PC-9 (cell line): ENCODE results near the gene FOXP1. TPM values are rescaled to one million over a fixed set of nuclear protein-coding genes. Genes with fewer than 3 reads are reported as not detected.

Experiments
- BruUV-seq: library from RNA; stranded (reverse); fragments of 400-500 nt; replicated peaks from 2 replicates; lab custom pipeline; 2021; lab: Mats Ljungman, UMichigan
- CTCF ChIA-PET: fragments of 300-600 bp; sonication (Branson Sonifier 250); formaldehyde crosslinking; loops from one replicate; lab custom pipeline; 2022; ENCODE audit warnings: antibody characterized with exemption; lab: Charles Lee
- POLR2A ChIA-PET: fragments of 300-600 bp; sonication (Branson Sonifier 250); formaldehyde crosslinking; loops from one replicate; lab custom pipeline; 2022; ENCODE audit warnings: antibody characterized with exemption; ENCODE audit not compliant: unreplicated experiment; lab: Charles Lee
- DNase-seq, 2 experiments: peaks; one replicate each; pipeline versions ENCODE4 v3.0.0 to v3.0.0-alpha.2; 2015 to 2022; ENCODE audit warnings: mixed read lengths in 1 of 2
- H2AFZ ChIP-seq: fragments of 200-600 bp; sonication (generic); 2 replicates; pipeline ENCODE4 v1.8.1; 2017; ENCODE audit warnings: antibody characterized with exemption
- H3F3A ChIP-seq: fragments of 200-600 bp; sonication (generic); 2 replicates; pipeline ENCODE4 v1.8.1; 2017; ENCODE audit warnings: antibody characterized with exemption, mild to moderate bottlenecking, low read depth; ENCODE audit not compliant: insufficient read depth
- H3K27ac ChIP-seq: fragments of 200-600 bp; sonication (generic); 2 replicates; pipeline ENCODE4 v1.6.1; 2016; ENCODE audit warnings: mixed run types
- H3K27me3 ChIP-seq: fragments of 200-600 bp; sonication (generic); 2 replicates; pipeline ENCODE4 v1.6.1; 2016; ENCODE audit warnings: low read depth, mixed run types; ENCODE audit not compliant: insufficient read depth
- H3K36me3 ChIP-seq: fragments of 200-600 bp; sonication (generic); 2 replicates; pipeline ENCODE4 v1.6.1; 2016; ENCODE audit warnings: low read depth, mixed run types
- H3K4me1 ChIP-seq: fragments of 200-600 bp; sonication (generic); replicated peaks from 2 replicates; pipeline ENCODE4 v1.6.1; 2016; ENCODE audit warnings: mixed run types; ENCODE audit not compliant: insufficient read depth
- H3K4me2 ChIP-seq: fragments of 200-600 bp; sonication (generic); 2 replicates; pipeline ENCODE4 v1.6.1; 2017; ENCODE audit warnings: mixed run types
- H3K4me3 ChIP-seq: fragments of 200-600 bp; sonication (generic); 2 replicates; pipeline ENCODE4 v1.6.1; 2016; ENCODE audit warnings: mixed run types
- H3K79me2 ChIP-seq: fragments of 200-600 bp; sonication (generic); 2 replicates; pipeline ENCODE4 v1.6.1; 2017; ENCODE audit warnings: low read depth, mixed run types
- H3K9me2 ChIP-seq: fragments of 200-600 bp; sonication (generic); 2 replicates; pipeline ENCODE4 v1.8.1; 2017; ENCODE audit warnings: mild to moderate bottlenecking; ENCODE audit not compliant: insufficient read depth
- H3K9me3 ChIP-seq: fragments of 200-600 bp; sonication (generic); 2 replicates; pipeline ENCODE4 v1.8.1; 2016; ENCODE audit warnings: low read depth; ENCODE audit not compliant: insufficient read depth
- H4K20me1 ChIP-seq: fragments of 200-600 bp; sonication (generic); 2 replicates; pipeline ENCODE4 v1.8.1; 2017; ENCODE audit not compliant: insufficient read depth
- CTCF ChIP-seq: fragments of 200-600 bp; sonication (generic); conservative IDR thresholded peaks from 2 replicates; pipeline ENCODE4 v1.6.1; 2017; ENCODE audit warnings: mixed run types, antibody characterized with exemption, mild to moderate bottlenecking, moderate library complexity
- EZH2 ChIP-seq: fragments of 200-600 bp; sonication (generic); IDR thresholded peaks from 2 replicates; pipeline ENCODE4 v1.8.0; 2017; ENCODE audit warnings: antibody characterized with exemption, low read depth
- intact Hi-C: fragments of 100-400 bp; cut with micrococcal nuclease; formaldehyde crosslinking; loops from one replicate; pipeline ENCODE4 v1.10.0; 2022; ENCODE audit not compliant: unreplicated experiment
- total RNA-seq: library from RNA; stranded (reverse); gene quantifications from 2 replicates; pipeline ENCODE4 v1.2.3, GENCODE V29; 2021

The FOXP1 gene
- total RNA-seq, 1 experiment from 2014 or later: 33.3 TPM

DNA sequence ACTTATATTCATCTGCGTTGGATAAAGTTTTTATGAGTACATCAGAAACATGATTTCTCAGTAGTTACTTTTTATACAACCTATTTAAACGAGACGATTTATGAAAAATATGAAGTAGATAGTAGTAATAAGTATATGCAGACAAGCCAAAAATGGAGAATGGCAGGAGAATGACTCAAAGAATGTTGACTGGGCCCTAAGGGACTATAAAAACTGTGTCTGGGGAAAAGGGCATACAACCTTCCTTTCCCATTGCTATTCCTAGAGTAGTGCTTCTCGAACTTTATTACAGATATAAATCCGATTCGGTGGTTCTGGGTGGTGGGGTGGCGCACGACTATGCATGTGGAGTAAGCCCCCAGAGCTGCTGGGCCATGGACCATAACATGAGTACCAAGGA lies 558.5 kb downstream of the FOXP1 start:
- intact Hi-C loops: no loop called here
- H2AFZ ChIP-seq: no peak overlapping the region
- no TSS peak for BruUV-seq
- no peak overlapping the region for H3K4me3 ChIP-seq
- no peaks in the 10 kb centered on the region for H3K9me2 ChIP-seq
- H3K4me1 ChIP-seq: no peaks in the 10 kb centered on the region; the same call in 1 of the 2 replicates
- no peaks in the 10 kb centered on the region for H3K9me3 ChIP-seq
- H3K27ac ChIP-seq: no peak overlapping the region
- H4K20me1 ChIP-seq: no peaks in the 10 kb centered on the region
- no peak overlapping the region for H3K4me2 ChIP-seq
- POLR2A ChIA-PET: no interaction called here
- no peaks in the 10 kb centered on the region for H3K36me3 ChIP-seq
- no peaks in the 10 kb centered on the region for H3K27me3 ChIP-seq
- no peak for DNase-seq
- no peaks in the 10 kb centered on the region for H3F3A ChIP-seq
- TF ChIP-seq CTCF (no peak), EZH2 (no peak)
- H3K79me2 ChIP-seq: no peaks in the 10 kb centered on the region
- CTCF ChIA-PET: no interaction called here

GRCh38 chr3:71022551-71023335 lies 560.8 kb downstream of the FOXP1 start:
- Histone ChIP-seq H3K4me3 (no peak overlapping the region), H3K79me2 (no peaks in the 10 kb centered on the region), H3K4me1 (no peaks in the 10 kb centered on the region; the same call in 1 of the 2 replicates), H3K27me3 (no peaks in the 10 kb centered on the region), H3K9me2 (no peaks in the 10 kb centered on the region), H3K36me3 (no peaks in the 10 kb centered on the region), H4K20me1 (no peaks in the 10 kb centered on the region), H3F3A (no peaks in the 10 kb centered on the region), H3K4me2 (no peak overlapping the region), H2AFZ (no peak overlapping the region), H3K27ac (no peak overlapping the region), H3K9me3 (no peaks in the 10 kb centered on the region)
- no peak for DNase-seq
- BruUV-seq: no TSS peak
- ChIA-PET CTCF (no interaction called here), POLR2A (no interaction called here)
- no peak; the same call in 1 of the 2 replicates for TF ChIP-seq CTCF
- no peak for TF ChIP-seq EZH2
- intact Hi-C loops: no loop called here

DNA sequence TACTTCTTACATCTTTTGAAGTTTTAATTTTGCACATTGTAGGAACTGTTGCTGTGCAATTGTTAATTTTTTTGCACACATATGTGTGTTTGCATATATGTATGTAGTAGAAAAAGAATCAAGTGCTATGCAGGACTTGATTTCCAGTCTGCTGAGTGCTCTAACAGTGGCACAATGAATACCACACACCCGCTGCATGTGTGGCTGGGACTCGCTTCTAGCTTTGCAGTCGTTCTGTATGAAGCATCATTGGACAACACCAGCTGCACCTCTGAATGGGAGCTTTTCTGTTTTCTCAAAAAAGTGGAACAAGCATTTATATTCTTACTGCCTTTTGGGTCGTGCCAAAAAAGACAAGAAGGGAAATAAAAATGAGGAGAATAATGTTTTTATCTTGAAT lies 564.7 kb downstream of the FOXP1 start:
- TF ChIP-seq CTCF (no peak), EZH2 (no peak)
- no peak overlapping the region for H3K27ac ChIP-seq
- no peak overlapping the region for H3K4me3 ChIP-seq
- no peaks in the 10 kb centered on the region for H3K36me3 ChIP-seq
- no peak for DNase-seq
- no peak overlapping the region for H3K4me2 ChIP-seq
- no peaks in the 10 kb centered on the region for H3K9me2 ChIP-seq
- no peaks in the 10 kb centered on the region for H3K9me3 ChIP-seq
- ChIA-PET POLR2A (no interaction called here), CTCF (no interaction called here)
- intact Hi-C loops: no loop called here
- H4K20me1 ChIP-seq: no peaks in the 10 kb centered on the region
- H3K4me1 ChIP-seq: no peaks in the 10 kb centered on the region
- no peaks in the 10 kb centered on the region for H3K79me2 ChIP-seq
- H2AFZ ChIP-seq: no peak overlapping the region
- H3F3A ChIP-seq: no peaks in the 10 kb centered on the region
- BruUV-seq: no TSS peak
- H3K27me3 ChIP-seq: no peaks in the 10 kb centered on the region
